Fibroblast of mammary gland (primary cell): Measurements from ENCODE around the gene NF1.
"Not testable (repeated sequence)": the region's sequence is repeated elsewhere in the genome, so short reads cannot be mapped to it uniquely, and the experiment has no call there.

ENCODE experiments used
- DNase-seq: peaks from one replicate; pipeline ENCODE4 v3.0.0-alpha.2; 2010; ENCODE audit warnings: low read depth
- H3K4me3 ChIP-seq: 2 replicates; pipeline ENCODE4 v1.5.1; 2011; ENCODE audit warnings: low read depth, mild to moderate bottlenecking, low read length, moderate library complexity; ENCODE audit not compliant: control insufficient read depth
- TF ChIP-seq, protein P1 (sequence below): conservative IDR thresholded peaks from 2 replicates; pipeline ENCODE4 v1.5.1; 2011; ENCODE audit warnings: low read depth, low read length, inconsistent platforms; ENCODE audit not compliant: control insufficient read depth, insufficient read depth

Gene NF1

GRCh38 chr17:31328160-31328535 lies 233.4 kb downstream of the NF1 start:
- TF ChIP-seq, protein P1, sequence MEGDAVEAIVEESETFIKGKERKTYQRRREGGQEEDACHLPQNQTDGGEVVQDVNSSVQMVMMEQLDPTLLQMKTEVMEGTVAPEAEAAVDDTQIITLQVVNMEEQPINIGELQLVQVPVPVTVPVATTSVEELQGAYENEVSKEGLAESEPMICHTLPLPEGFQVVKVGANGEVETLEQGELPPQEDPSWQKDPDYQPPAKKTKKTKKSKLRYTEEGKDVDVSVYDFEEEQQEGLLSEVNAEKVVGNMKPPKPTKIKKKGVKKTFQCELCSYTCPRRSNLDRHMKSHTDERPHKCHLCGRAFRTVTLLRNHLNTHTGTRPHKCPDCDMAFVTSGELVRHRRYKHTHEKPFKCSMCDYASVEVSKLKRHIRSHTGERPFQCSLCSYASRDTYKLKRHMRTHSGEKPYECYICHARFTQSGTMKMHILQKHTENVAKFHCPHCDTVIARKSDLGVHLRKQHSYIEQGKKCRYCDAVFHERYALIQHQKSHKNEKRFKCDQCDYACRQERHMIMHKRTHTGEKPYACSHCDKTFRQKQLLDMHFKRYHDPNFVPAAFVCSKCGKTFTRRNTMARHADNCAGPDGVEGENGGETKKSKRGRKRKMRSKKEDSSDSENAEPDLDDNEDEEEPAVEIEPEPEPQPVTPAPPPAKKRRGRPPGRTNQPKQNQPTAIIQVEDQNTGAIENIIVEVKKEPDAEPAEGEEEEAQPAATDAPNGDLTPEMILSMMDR: no peak
- peak; percentile 84 for DNase-seq
- H3K4me3 ChIP-seq: no peak overlapping the region

- no peak for DNase-seq
- TF ChIP-seq, protein P1: no peak
Observed at GRCh38 chr17:31329221-31329620, 234.4 kb downstream of the NF1 start.

DNA sequence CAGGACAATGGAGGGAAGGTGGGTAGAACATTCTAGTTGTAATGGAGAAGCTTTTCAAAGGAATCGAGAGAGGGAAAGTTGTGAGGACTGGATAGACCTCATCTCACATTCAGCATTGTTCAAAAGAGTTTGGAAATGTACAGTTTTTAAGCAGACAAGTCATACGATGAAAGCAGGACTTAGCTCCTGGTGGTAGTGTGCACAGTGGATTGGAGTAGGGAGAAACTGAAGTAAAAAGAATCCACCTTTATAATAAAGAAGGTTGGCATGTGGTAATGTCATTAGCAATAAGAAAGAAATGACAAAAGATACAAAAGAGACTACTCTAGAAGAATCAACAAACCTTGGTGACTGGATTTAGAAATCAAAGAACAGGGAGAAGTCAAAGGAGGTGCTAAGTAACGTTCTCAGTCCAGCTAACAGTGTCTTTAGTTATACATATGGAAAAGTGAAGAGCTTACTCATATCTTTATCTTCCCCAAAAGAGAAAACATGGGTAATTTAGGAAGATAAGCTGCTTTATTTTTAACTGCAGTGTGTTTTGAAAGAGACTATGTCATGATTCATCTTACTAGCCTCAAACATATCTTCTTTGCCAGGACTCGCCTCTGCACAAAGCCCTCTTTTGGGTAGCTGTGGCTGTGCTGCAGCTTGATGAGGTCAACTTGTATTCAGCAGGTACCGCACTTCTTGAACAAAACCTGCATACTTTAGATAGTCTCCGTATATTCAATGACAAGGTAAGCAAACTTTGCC lies 245.3 kb downstream of the NF1 start:
- no peak overlapping the region for H3K4me3 ChIP-seq
- TF ChIP-seq, protein P1: no peak
- peak; percentile 80 for DNase-seq

More at GRCh38 chr17:31329221-31329620, 234.4 kb downstream of the NF1 start:
- no peak overlapping the region for H3K4me3 ChIP-seq

GRCh38 chr17:31345191-31345747 lies 250.5 kb downstream of the NF1 start:
- not testable (repeated sequence) for H3K4me3 ChIP-seq, DNase-seq

DNA sequence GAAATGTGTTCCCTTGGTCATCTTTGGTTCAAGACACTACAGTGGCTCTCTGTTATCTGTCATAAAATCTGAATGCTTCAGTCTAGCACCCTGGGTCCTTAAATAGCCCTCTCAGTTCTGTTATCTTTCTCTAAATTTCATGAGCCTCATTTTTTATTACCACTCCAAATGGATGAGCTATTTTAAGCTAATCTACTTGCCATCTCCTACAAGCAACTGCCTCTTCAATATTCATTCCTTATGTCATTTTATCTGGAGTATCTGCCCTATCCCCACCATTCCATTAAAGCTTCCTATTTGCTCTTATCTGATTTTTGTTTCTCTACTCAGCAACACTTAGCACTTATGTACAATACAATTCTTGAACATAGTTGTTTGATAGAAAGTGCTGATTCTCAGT lies 254.7 kb downstream of the NF1 start:
- H3K4me3 ChIP-seq: no peak overlapping the region
- TF ChIP-seq, protein P1: no peak
- no peak for DNase-seq

GRCh38 chr17:31355935-31356334 lies 261.2 kb downstream of the NF1 start:
- no peak for DNase-seq
- TF ChIP-seq, protein P1: no peak
- H3K4me3 ChIP-seq: no peak overlapping the region

DNA sequence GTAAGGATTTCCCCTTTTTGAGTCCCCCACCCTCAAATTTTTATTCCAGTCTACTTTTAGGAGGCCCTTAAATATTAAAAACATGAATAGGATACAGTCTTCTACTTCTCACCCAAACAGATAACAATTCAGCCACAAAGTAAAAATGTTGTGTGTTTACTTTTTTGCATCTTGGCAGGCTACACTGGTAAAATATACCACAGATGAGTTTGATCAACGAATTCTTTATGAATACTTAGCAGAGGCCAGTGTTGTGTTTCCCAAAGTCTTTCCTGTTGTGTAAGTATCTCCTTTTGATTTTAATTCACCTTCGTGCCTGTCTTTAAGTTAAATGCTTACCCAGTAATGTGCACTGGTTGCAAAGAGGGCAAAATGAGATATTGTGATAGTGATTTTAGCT lies 262.3 kb downstream of the NF1 start:
- TF ChIP-seq, protein P1: no peak
- H3K4me3 ChIP-seq: no peak overlapping the region
- no peak for DNase-seq
